CD8-positive, alpha-beta memory T cell (primary cell): ENCODE measurements around the gene SLIT3. TPM values are rescaled to one million over a fixed set of nuclear protein-coding genes. Genes with fewer than 3 reads are reported as not detected.

ENCODE experiments used
- CTCF ChIA-PET: fragments of 350-600 bp; sonication (Branson Sonifier 250); formaldehyde crosslinking; loops from one replicate; lab custom pipeline; 2021; ENCODE audit warnings: antibody characterized with exemption; lab: Charles Lee
- POLR2A ChIA-PET: fragments of 350-600 bp; sonication (Branson Sonifier 250); formaldehyde crosslinking; loops from one replicate; lab custom pipeline; 2021; ENCODE audit warnings: antibody characterized with exemption; lab: Charles Lee
- DNase-seq, 5 donors: peaks; one replicate each; pipeline versions ENCODE4 v3.0.0 to v3.0.0-alpha.2; 2020 to 2022; ENCODE audit warnings: mixed read lengths in 1 of 5
- H3K27ac ChIP-seq: one replicate; pipeline ENCODE4 v1.7.0; 2013; ENCODE audit warnings: low read depth, mild to moderate bottlenecking, low read length, moderate library complexity
- H3K27me3 ChIP-seq: 2 replicates; pipeline ENCODE4 v1.7.0; 2013; ENCODE audit warnings: low read length, mild to moderate bottlenecking; ENCODE audit not compliant: insufficient read depth, poor library complexity, severe bottlenecking
- H3K36me3 ChIP-seq: 2 replicates; pipeline ENCODE4 v1.7.0; 2013; ENCODE audit warnings: mild to moderate bottlenecking, low read length, moderate library complexity; ENCODE audit not compliant: insufficient read depth
- H3K4me1 ChIP-seq: 2 replicates; pipeline ENCODE4 v1.7.0; 2013; ENCODE audit warnings: mild to moderate bottlenecking, low read length, moderate library complexity; ENCODE audit not compliant: insufficient read depth
- H3K4me3 ChIP-seq: 2 replicates; pipeline ENCODE4 v1.7.0; 2013; ENCODE audit warnings: mild to moderate bottlenecking, low read length
- H3K9me3 ChIP-seq: 2 replicates; pipeline ENCODE4 v1.7.0; 2013; ENCODE audit warnings: mild to moderate bottlenecking, low read length
- H3K27ac Mint-ChIP-seq, 8 donors: one replicate each; pipeline ENCODE4 v1.8.0; 2020 to 2021; ENCODE audit warnings: mixed read lengths in 8 of 8, mild to moderate bottlenecking in 6 of 8, inconsistent platforms in 3 of 8, moderate library complexity in 3 of 8
- H3K27me3 Mint-ChIP-seq, 2 donors: one replicate each; pipeline ENCODE4 v1.8.0; 2020 to 2021; ENCODE audit warnings: mixed read lengths in 2 of 2, mild to moderate bottlenecking in 1 of 2, moderate library complexity in 1 of 2
- H3K36me3 Mint-ChIP-seq, 3 donors: one replicate each; pipeline ENCODE4 v1.8.0; 2020 to 2021; ENCODE audit warnings: mixed read lengths in 3 of 3, inconsistent platforms in 1 of 3, mild to moderate bottlenecking in 1 of 3
- H3K4me1 Mint-ChIP-seq, 3 donors: one replicate each; pipeline ENCODE4 v1.8.0; 2020 to 2021; ENCODE audit warnings: mixed read lengths in 3 of 3, inconsistent platforms in 1 of 3, mild to moderate bottlenecking in 1 of 3
- H3K4me3 Mint-ChIP-seq, 7 donors: one replicate each; pipeline ENCODE4 v1.8.0; 2020 to 2021; ENCODE audit warnings: mixed read lengths in 7 of 7, mild to moderate bottlenecking in 6 of 7, moderate library complexity in 4 of 7, inconsistent platforms in 2 of 7
- H3K9me3 Mint-ChIP-seq, 5 donors: one replicate each; pipeline ENCODE4 v1.8.0; 2020 to 2022; ENCODE audit warnings: mixed read lengths in 5 of 5, mild to moderate bottlenecking in 3 of 5, moderate library complexity in 2 of 5, inconsistent platforms in 1 of 5
- polyA plus RNA-seq: library from polyadenylated mRNA; unstranded; fragments of 300-500 nt; fragmentation: Illumina TruSeq; gene quantifications from one replicate; pipeline ENCODE4 v1.2.3, GENCODE V29; 2021
- total RNA-seq, 2 experiments: library from RNA; stranded (reverse); gene quantifications; one replicate each; pipeline ENCODE4 v1.2.3, GENCODE V29; 2021

Gene SLIT3
- total and polyA plus RNA-seq, 3 experiments from 2014 or later: 0.49 to 0.72 TPM; not detected in 1

GRCh38 chr5:168836603-168837231 is 464.2 kb downstream of the SLIT3 start:
- H3K4me1 ChIP-seq: no peaks in the 10 kb centered on the region
- H3K27ac ChIP-seq: no peak overlapping the region
- Mint-ChIP-seq H3K27me3 (peaks cover 0 to 2% of the 10 kb centered on the region in 2 donors), H3K4me3 (no peak overlapping the region), H3K27ac (no peak overlapping the region), H3K9me3 (peaks cover 0 to 3% (median 0%) of the 10 kb centered on the region in 5 donors), H3K36me3 (no peaks in the 10 kb centered on the region), H3K4me1 (no peaks in the 10 kb centered on the region)
- POLR2A ChIA-PET: no interaction called here
- no peaks in the 10 kb centered on the region for H3K27me3 ChIP-seq
- H3K4me3 ChIP-seq: no peak overlapping the region
- CTCF ChIA-PET: no interaction called here
- no peaks in the 10 kb centered on the region for H3K36me3 ChIP-seq
- DNase-seq: no peak
- no peaks in the 10 kb centered on the region for H3K9me3 ChIP-seq

DNA sequence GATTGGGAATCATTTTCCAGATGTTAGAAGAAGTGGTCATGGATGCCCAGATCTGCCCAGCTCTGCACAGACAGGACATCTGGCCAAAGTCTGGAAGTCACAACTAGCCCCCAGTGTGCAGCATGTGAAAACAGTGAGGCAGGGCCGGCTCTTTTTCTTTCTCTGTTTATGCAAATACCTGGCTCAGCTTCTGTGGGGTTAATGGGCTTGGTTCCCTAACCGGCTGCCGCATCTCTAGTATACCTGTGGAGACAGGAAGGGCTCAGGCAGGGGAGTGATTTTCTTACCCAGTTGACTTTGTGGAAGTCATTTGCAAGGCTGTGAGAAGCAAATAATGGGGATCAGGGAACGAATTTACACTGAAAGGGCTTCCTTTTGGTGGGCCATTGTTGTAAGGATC is 467.0 kb downstream of the SLIT3 start:
- no peak overlapping the region for H3K4me3 ChIP-seq
- H3K27ac Mint-ChIP-seq: peak overlapping the region in 1 of 8 donors; percentile 46
- no peaks in the 10 kb centered on the region for H3K36me3 Mint-ChIP-seq
- H3K4me3 Mint-ChIP-seq: no peak overlapping the region
- no peak for DNase-seq
- H3K9me3 Mint-ChIP-seq: peaks cover 0 to 3% (median 0%) of the 10 kb centered on the region in 5 donors
- H3K27me3 Mint-ChIP-seq: no peaks in the 10 kb centered on the region
- no peak overlapping the region for H3K27ac ChIP-seq
- no peaks in the 10 kb centered on the region for H3K9me3 ChIP-seq
- H3K4me1 Mint-ChIP-seq: no peaks in the 10 kb centered on the region
- ChIA-PET POLR2A (no interaction called here), CTCF (no interaction called here)
- no peaks in the 10 kb centered on the region for H3K4me1 ChIP-seq
- no peaks in the 10 kb centered on the region for H3K36me3 ChIP-seq
- H3K27me3 ChIP-seq: no peaks in the 10 kb centered on the region

- Histone ChIP-seq H3K36me3 (no peaks in the 10 kb centered on the region), H3K9me3 (no peaks in the 10 kb centered on the region), H3K27ac (no peak overlapping the region), H3K27me3 (no peaks in the 10 kb centered on the region), H3K4me3 (no peak overlapping the region), H3K4me1 (no peaks in the 10 kb centered on the region)
- H3K36me3 Mint-ChIP-seq: no peaks in the 10 kb centered on the region
- peaks cover 0 to 3% (median 0%) of the 10 kb centered on the region in 5 donors for H3K9me3 Mint-ChIP-seq
- DNase-seq: no peak
- ChIA-PET POLR2A (no interaction called here), CTCF (no interaction called here)
- H3K27me3 Mint-ChIP-seq: no peaks in the 10 kb centered on the region
- H3K4me3 Mint-ChIP-seq: no peak overlapping the region
- no peak overlapping the region for H3K27ac Mint-ChIP-seq
- H3K4me1 Mint-ChIP-seq: no peaks in the 10 kb centered on the region
Observed at GRCh38 chr5:168833383-168833782, 467.6 kb downstream of the SLIT3 start.

- Histone ChIP-seq H3K4me1 (no peaks in the 10 kb centered on the region), H3K27ac (no peak overlapping the region), H3K9me3 (no peaks in the 10 kb centered on the region), H3K27me3 (no peaks in the 10 kb centered on the region), H3K36me3 (no peaks in the 10 kb centered on the region), H3K4me3 (no peak overlapping the region)
- POLR2A ChIA-PET: no interaction called here
- Mint-ChIP-seq H3K27ac (no peak overlapping the region), H3K36me3 (no peaks in the 10 kb centered on the region), H3K27me3 (no peaks in the 10 kb centered on the region), H3K4me3 (no peak overlapping the region), H3K9me3 (peaks cover 0 to 3% (median 0%) of the 10 kb centered on the region in 5 donors), H3K4me1 (no peaks in the 10 kb centered on the region)
- no peak for DNase-seq
- CTCF ChIA-PET: no interaction called here
Observed at GRCh38 chr5:168832308-168832707, 468.6 kb downstream of the SLIT3 start.

GRCh38 chr5:168831383-168831782 is 469.6 kb downstream of the SLIT3 start:
- Histone ChIP-seq H3K4me1 (no peaks in the 10 kb centered on the region), H3K4me3 (no peak overlapping the region), H3K36me3 (no peaks in the 10 kb centered on the region), H3K27ac (no peak overlapping the region), H3K9me3 (no peaks in the 10 kb centered on the region), H3K27me3 (no peaks in the 10 kb centered on the region)
- H3K9me3 Mint-ChIP-seq: peaks cover 0 to 3% (median 0%) of the 10 kb centered on the region in 5 donors
- DNase-seq: no peak
- H3K27me3 Mint-ChIP-seq: no peaks in the 10 kb centered on the region
- no peak overlapping the region for H3K4me3 Mint-ChIP-seq
- H3K4me1 Mint-ChIP-seq: no peaks in the 10 kb centered on the region
- no peaks in the 10 kb centered on the region for H3K36me3 Mint-ChIP-seq
- H3K27ac Mint-ChIP-seq: no peak overlapping the region
- ChIA-PET POLR2A (no interaction called here), CTCF (no interaction called here)

DNA sequence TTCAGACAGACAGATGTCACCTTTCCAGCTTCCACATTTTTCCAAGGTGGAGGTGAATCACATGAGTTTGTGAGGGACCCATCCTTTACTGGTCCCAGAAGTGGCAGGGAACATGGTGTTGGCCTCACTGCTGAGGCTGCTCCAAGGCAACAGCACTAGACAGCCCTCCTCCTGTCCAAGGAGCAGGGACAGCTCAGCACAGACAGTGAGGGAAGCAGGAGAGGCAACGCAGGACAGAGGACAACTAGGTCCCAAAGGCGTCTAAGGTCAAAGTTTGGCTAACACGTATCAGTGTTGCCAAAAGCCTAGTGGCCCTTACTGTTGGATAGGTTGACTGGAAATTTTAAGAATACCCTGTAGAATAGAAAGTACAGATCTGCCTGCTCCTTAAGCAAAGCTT is 470.1 kb downstream of the SLIT3 start:
- H3K27ac Mint-ChIP-seq: no peak overlapping the region
- no peak for DNase-seq
- H3K4me1 Mint-ChIP-seq: no peaks in the 10 kb centered on the region
- H3K27ac ChIP-seq: no peak overlapping the region
- H3K4me3 Mint-ChIP-seq: no peak overlapping the region
- H3K9me3 ChIP-seq: no peaks in the 10 kb centered on the region
- no peaks in the 10 kb centered on the region for H3K27me3 ChIP-seq
- POLR2A ChIA-PET: no interaction called here
- H3K4me3 ChIP-seq: no peak overlapping the region
- CTCF ChIA-PET: no interaction called here
- H3K36me3 Mint-ChIP-seq: no peaks in the 10 kb centered on the region
- H3K4me1 ChIP-seq: no peaks in the 10 kb centered on the region
- H3K36me3 ChIP-seq: no peaks in the 10 kb centered on the region
- H3K27me3 Mint-ChIP-seq: no peaks in the 10 kb centered on the region
- H3K9me3 Mint-ChIP-seq: no peaks in the 10 kb centered on the region

- H3K27ac Mint-ChIP-seq: no peak overlapping the region
- Histone ChIP-seq H3K27ac (no peak overlapping the region), H3K9me3 (no peaks in the 10 kb centered on the region), H3K4me3 (no peak overlapping the region), H3K27me3 (no peaks in the 10 kb centered on the region), H3K36me3 (no peaks in the 10 kb centered on the region), H3K4me1 (no peaks in the 10 kb centered on the region)
- no peaks in the 10 kb centered on the region for H3K27me3 Mint-ChIP-seq
- no peaks in the 10 kb centered on the region for H3K36me3 Mint-ChIP-seq
- H3K4me1 Mint-ChIP-seq: no peaks in the 10 kb centered on the region
- no peak for DNase-seq
- no peak overlapping the region for H3K4me3 Mint-ChIP-seq
- CTCF ChIA-PET: no interaction called here
- H3K9me3 Mint-ChIP-seq: no peaks in the 10 kb centered on the region
- POLR2A ChIA-PET: no interaction called here
Observed at GRCh38 chr5:168829922-168830417, 471.0 kb downstream of the SLIT3 start.

DNA sequence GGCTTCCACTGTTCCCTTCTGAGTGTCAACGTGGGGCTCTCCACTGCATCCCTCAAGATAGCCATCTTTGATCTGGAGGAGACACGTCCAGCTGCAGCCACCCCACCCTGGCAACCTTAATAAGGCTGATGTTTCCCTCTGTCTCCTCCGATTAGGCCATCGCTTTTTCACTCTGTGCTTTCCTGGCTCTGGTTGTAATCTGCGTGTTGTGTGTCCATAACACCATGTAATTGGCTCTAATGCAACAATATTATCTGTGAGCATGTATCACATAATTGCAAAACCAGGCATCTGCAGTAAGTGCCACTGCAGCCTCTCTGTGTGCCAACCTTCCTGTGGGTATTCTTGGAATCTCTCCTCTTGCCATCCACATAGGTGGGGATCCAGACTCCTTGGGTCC is 471.9 kb downstream of the SLIT3 start:
- no peaks in the 10 kb centered on the region for H3K36me3 Mint-ChIP-seq
- no peak overlapping the region for H3K27ac Mint-ChIP-seq
- H3K36me3 ChIP-seq: no peaks in the 10 kb centered on the region
- no peaks in the 10 kb centered on the region for H3K4me1 ChIP-seq
- no peaks in the 10 kb centered on the region for H3K27me3 Mint-ChIP-seq
- no peak overlapping the region for H3K4me3 ChIP-seq
- no peak for DNase-seq
- H3K4me3 Mint-ChIP-seq: no peak overlapping the region
- no peak overlapping the region for H3K27ac ChIP-seq
- H3K4me1 Mint-ChIP-seq: no peaks in the 10 kb centered on the region
- H3K27me3 ChIP-seq: no peaks in the 10 kb centered on the region
- H3K9me3 ChIP-seq: no peaks in the 10 kb centered on the region
- CTCF ChIA-PET: no interaction called here
- no peaks in the 10 kb centered on the region for H3K9me3 Mint-ChIP-seq
- POLR2A ChIA-PET: no interaction called here
